ENCODE results near the gene THRB. TPM values are rescaled to one million over a fixed set of nuclear protein-coding genes. Genes with fewer than 3 reads are reported as not detected.

The THRB gene
- total RNA-seq, 1 donor from 2014 or later = 3.1 TPM

DNA sequence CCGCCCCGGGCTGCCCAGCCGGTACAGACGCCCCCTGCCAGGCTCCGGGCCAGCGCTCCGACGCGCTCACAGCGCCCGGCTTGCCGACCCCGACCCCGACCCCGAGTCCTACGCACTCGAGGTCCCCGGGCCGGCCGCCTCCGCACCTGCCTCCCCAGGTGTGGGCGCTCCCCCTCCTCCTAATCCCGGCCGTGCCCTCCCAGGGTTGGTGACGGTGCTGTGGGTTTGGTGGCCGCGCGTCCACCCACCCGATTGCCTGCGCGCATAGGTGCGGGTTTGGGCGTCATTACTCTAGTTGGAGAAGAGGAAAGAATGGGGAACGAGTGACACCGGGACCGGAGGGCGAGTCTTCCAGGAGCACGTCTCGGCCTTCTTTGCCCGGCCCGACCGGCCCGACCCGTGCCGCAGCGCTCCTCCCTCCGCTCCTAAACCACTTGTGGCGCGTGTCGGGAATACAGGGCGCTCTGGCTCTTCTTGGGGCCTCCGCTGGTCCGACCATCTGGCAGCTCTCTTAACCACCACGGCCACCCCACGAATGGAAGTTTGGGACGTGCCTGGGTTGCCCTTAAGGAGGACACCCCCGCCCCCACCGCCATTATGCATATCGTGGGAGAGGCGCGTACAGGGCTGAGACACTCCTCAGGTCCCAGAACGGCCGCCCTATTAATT, 810 bp upstream of the THRB start:
- no peak for DNase-seq (ENCODE audit: low read depth)
- Histone ChIP-seq H3K36me3 (ENCODE audit: control insufficient read depth, insufficient read depth, low read length) (no peaks in the 10 kb centered on the region), H3K27me3 (ENCODE audit: control insufficient read depth, insufficient read depth, low read length) (no peaks in the 10 kb centered on the region), H3K4me3 (ENCODE audit: low read depth, low read length) (peak overlapping the region; percentile 63)
- TF ChIP-seq, protein P1, sequence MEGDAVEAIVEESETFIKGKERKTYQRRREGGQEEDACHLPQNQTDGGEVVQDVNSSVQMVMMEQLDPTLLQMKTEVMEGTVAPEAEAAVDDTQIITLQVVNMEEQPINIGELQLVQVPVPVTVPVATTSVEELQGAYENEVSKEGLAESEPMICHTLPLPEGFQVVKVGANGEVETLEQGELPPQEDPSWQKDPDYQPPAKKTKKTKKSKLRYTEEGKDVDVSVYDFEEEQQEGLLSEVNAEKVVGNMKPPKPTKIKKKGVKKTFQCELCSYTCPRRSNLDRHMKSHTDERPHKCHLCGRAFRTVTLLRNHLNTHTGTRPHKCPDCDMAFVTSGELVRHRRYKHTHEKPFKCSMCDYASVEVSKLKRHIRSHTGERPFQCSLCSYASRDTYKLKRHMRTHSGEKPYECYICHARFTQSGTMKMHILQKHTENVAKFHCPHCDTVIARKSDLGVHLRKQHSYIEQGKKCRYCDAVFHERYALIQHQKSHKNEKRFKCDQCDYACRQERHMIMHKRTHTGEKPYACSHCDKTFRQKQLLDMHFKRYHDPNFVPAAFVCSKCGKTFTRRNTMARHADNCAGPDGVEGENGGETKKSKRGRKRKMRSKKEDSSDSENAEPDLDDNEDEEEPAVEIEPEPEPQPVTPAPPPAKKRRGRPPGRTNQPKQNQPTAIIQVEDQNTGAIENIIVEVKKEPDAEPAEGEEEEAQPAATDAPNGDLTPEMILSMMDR (IDR thresholded peaks at IDR 0.05; ENCODE audit: insufficient read depth, low read length, poor library complexity, severe bottlenecking) = no peak

DNA sequence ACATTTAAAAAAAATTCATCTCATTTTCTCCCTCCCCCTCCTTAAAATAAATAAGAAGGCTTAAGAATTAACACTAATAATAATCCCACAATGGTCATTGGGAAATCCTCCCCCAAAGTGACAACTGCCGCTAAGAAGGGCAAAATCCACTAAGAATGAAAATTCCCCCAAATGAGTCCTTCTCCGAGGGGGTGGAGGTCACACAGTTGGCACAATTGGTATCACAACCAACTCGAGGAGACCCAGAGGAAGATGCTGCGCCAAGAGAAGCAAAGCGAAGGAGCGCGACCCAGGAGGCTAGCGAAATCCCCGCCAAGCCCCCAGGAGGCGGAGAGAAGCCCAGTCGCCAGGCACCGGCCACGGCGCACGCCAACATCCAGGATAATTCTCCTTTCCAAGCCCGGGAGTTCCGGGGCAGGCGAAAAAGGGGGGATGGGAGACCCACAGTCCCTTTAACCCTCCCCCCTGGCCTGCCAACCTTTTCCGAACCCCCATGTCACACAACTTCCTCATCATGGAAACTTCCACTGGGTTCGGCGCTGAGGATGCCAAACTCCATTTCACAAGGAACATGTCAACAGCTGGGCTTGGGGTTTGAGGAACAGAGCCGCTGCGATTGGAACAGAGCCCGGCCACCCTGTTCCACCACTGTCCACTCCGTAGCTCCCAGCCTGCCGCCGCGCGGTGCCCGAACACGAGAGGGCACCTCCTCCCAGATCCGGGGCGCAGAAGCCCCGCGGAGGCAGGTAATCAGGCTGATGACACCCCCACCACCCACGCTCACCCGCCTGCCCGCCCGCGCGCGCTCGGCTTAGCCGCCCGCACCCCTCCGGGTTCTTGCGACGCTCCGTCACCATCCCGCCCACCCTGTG, 668 bp downstream of the THRB start:
- no peaks in the 10 kb centered on the region for H3K27me3 ChIP-seq (ENCODE audit: control insufficient read depth, insufficient read depth, low read length)
- H3K4me3 ChIP-seq (ENCODE audit: low read depth, low read length) = peak overlapping the region; percentile 63
- DNase-seq (ENCODE audit: low read depth) = no peak
- TF ChIP-seq, protein P1 (IDR thresholded peaks at IDR 0.05; ENCODE audit: insufficient read depth, low read length, poor library complexity, severe bottlenecking) = no peak
- no peaks in the 10 kb centered on the region for H3K36me3 ChIP-seq (ENCODE audit: control insufficient read depth, insufficient read depth, low read length)

DNA sequence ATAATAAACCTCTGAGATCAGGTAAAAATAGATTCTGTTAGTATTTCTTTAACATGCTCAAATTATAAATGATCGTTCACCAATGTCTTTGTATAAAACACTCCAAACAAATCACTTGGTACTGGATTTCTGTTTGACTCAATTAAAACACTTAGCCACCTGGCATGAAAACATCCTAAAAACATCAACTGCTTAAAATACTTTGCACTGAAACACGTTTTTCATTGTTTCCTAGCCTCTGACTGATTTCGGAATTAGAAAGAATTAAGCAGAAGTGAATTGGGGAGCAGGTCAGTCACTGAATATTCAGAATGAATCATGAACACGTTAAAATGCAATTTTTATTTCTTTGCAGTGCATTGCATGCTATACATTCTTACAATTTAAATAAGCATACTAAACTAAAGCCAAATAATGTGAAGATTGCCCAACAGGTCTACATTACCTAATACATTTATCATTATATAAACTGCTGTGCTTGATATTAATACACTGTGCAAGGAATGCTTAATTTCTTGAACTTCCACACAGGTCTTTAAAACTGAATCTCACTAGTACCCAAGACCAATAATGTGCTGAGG, 1.6 kb downstream of the THRB start:
- H3K4me3 ChIP-seq (ENCODE audit: low read depth, low read length) = peak overlapping the region; percentile 63
- no peaks in the 10 kb centered on the region for H3K36me3 ChIP-seq (ENCODE audit: control insufficient read depth, insufficient read depth, low read length)
- TF ChIP-seq, protein P1 (IDR thresholded peaks at IDR 0.05; ENCODE audit: insufficient read depth, low read length, poor library complexity, severe bottlenecking) = no peak

DNA sequence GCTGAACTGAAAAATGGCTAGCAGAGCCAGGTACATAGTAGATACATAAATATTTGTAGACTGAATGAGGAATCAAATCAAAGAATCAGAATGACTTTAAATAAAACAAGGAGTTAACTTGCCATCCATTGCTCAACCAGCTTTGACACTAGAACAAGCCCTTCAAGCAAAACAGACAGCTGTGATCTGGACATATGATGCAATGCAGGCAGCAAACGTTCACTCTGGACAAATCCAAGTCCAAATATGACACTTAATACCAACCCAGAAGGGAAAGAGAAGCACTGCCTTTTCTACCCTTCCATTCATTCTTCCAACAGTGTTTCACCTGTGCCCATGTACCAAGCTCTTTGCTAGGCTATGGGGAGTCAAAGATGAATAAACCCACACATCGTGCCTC, 4.5 kb downstream of the THRB start:
- no peak for DNase-seq (ENCODE audit: low read depth)
- TF ChIP-seq, protein P1 (IDR thresholded peaks at IDR 0.05; ENCODE audit: insufficient read depth, low read length, poor library complexity, severe bottlenecking) = no peak
- Histone ChIP-seq H3K27me3 (ENCODE audit: control insufficient read depth, insufficient read depth, low read length) (no peaks in the 10 kb centered on the region), H3K36me3 (ENCODE audit: control insufficient read depth, insufficient read depth, low read length) (no peaks in the 10 kb centered on the region), H3K4me3 (ENCODE audit: low read depth, low read length) (no peak overlapping the region)

More for the DNA sequence above, 1.6 kb downstream of the THRB start:
- no peak for DNase-seq (ENCODE audit: low read depth)
- H3K27me3 ChIP-seq (ENCODE audit: control insufficient read depth, insufficient read depth, low read length) = no peaks in the 10 kb centered on the region

DNA sequence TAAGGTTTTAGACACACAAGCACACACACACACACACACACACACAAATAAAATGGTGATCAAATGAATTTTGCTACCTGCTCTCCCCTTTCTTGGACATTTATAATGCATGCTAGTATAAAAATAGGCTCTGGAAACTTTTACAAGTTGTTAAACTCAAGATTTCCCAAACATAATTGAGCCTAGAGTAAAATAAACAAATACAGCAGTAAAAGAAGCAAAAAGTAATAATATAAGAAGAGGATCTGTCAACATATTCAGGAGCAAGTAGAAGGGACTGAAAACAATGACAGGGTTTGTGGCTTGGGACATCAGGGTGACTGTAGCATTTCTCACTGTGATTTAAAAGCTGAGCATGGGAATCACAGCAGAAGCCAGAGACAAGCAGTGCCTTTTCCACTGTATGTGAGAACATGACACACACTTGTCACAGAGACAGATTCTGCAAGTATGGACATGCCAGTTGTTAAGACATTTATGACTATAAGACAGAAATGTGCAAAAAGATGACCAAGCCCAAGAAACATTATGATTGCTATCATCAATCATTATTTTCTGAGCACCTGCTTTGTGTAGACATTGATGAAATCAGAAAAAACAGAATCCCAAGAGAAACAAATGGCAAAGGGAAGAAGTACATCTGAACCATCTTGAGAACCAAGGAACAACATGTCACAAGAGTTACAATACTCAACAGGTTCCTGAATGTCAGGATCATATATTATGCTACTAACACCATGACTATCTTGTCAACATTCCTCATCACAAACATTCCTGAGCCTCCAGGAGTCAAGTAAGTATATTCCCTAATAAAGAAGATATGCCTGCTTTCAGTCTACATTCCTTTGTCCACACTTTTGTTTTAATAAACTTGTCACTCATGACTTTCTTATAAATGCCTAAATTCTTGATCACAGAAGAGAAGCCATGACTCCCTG, 7.1 kb downstream of the THRB start:
- Histone ChIP-seq H3K36me3 (ENCODE audit: control insufficient read depth, insufficient read depth, low read length) (no peaks in the 10 kb centered on the region), H3K4me3 (ENCODE audit: low read depth, low read length) (no peak overlapping the region), H3K27me3 (ENCODE audit: control insufficient read depth, insufficient read depth, low read length) (no peaks in the 10 kb centered on the region)
- DNase-seq (ENCODE audit: low read depth) = no peak
- TF ChIP-seq, protein P1 (IDR thresholded peaks at IDR 0.05; ENCODE audit: insufficient read depth, low read length, poor library complexity, severe bottlenecking) = no peak
